ENCODE results near the gene TCF7. TPM values are rescaled to one million over a fixed set of nuclear protein-coding genes. Genes with fewer than 3 reads are reported as not detected.

Gene TCF7
- polyA plus RNA-seq, 3 donors, result 11.5 to 14.7 (median 14.4) TPM

GRCh38 chr5:134106991-134107701 is 7.3 kb upstream of the TCF7 start:
- no peak for DNase-seq (ENCODE audit: extremely low read depth in 1 of 11, low read depth in 9 of 11, low spot score in 4 of 11)

- no peak for DNase-seq (ENCODE audit: extremely low read depth in 1 of 11, low read depth in 9 of 11, low spot score in 4 of 11)
Measured at GRCh38 chr5:134107779-134108178, 6.7 kb upstream of the TCF7 start.

- DNase-seq (ENCODE audit: extremely low read depth in 1 of 11, low read depth in 9 of 11, low spot score in 4 of 11), result no peak
Measured at GRCh38 chr5:134110382-134110781, 4.1 kb upstream of the TCF7 start.

- no peak for DNase-seq (ENCODE audit: extremely low read depth in 1 of 11, low read depth in 9 of 11, low spot score in 4 of 11)
Measured at GRCh38 chr5:134111741-134112647, 2.5 kb upstream of the TCF7 start.

GRCh38 chr5:134112726-134113362 is 1.6 kb upstream of the TCF7 start:
- no peak for DNase-seq (ENCODE audit: extremely low read depth in 1 of 11, low read depth in 9 of 11, low spot score in 4 of 11)

GRCh38 chr5:134113363-134113889 is 1.1 kb upstream of the TCF7 start:
- no peak for DNase-seq (ENCODE audit: extremely low read depth in 1 of 11, low read depth in 9 of 11, low spot score in 4 of 11)

GRCh38 chr5:134114886-134115805 is 665 bp downstream of the TCF7 start:
- no peak for DNase-seq (ENCODE audit: extremely low read depth in 1 of 11, low read depth in 9 of 11, low spot score in 4 of 11)

GRCh38 chr5:134115806-134116175 is 1.3 kb downstream of the TCF7 start:
- DNase-seq (ENCODE audit: extremely low read depth in 1 of 11, low read depth in 9 of 11, low spot score in 4 of 11), result no peak

- no peak for DNase-seq (ENCODE audit: extremely low read depth in 1 of 11, low read depth in 9 of 11, low spot score in 4 of 11)
Measured at GRCh38 chr5:134116286-134116685, 1.8 kb downstream of the TCF7 start.

- no peak for DNase-seq (ENCODE audit: extremely low read depth in 1 of 11, low read depth in 9 of 11, low spot score in 4 of 11)
Measured at GRCh38 chr5:134116789-134117761, 2.6 kb downstream of the TCF7 start.

GRCh38 chr5:134118212-134118835 is 3.8 kb downstream of the TCF7 start:
- DNase-seq (ENCODE audit: extremely low read depth in 1 of 11, low read depth in 9 of 11, low spot score in 4 of 11), result no peak

- no peak for DNase-seq (ENCODE audit: extremely low read depth in 1 of 11, low read depth in 9 of 11, low spot score in 4 of 11)
Measured at GRCh38 chr5:134119720-134120119, 5.2 kb downstream of the TCF7 start.

- no peak for DNase-seq (ENCODE audit: extremely low read depth in 1 of 11, low read depth in 9 of 11, low spot score in 4 of 11)
Measured at GRCh38 chr5:134120386-134121138, 6.1 kb downstream of the TCF7 start.

- DNase-seq (ENCODE audit: extremely low read depth in 1 of 11, low read depth in 9 of 11, low spot score in 4 of 11), result no peak
Measured at GRCh38 chr5:134122530-134122929, 8.0 kb downstream of the TCF7 start.

- DNase-seq (ENCODE audit: extremely low read depth in 1 of 11, low read depth in 9 of 11, low spot score in 4 of 11), result no peak
Measured at GRCh38 chr5:134123360-134123759, 8.9 kb downstream of the TCF7 start.

GRCh38 chr5:134124289-134125038 is 10.0 kb downstream of the TCF7 start:
- no peak for DNase-seq (ENCODE audit: extremely low read depth in 1 of 11, low read depth in 9 of 11, low spot score in 4 of 11)

All from renal cortex interstitium (tissue), 11 donors.